Progenitor cell of endocrine pancreas (in vitro differentiated cells): ENCODE results near the gene SLC37A2. TPM values are rescaled to one million over a fixed set of nuclear protein-coding genes. Genes with fewer than 3 reads are reported as not detected.

Experiments
- DNase-seq: peaks from one replicate; pipeline ENCODE4 v3.0.0; 2021; ENCODE audit warnings: low spot score; ENCODE audit not compliant: unreplicated experiment
- H3K27ac Mint-ChIP-seq: 2 replicates; pipeline ENCODE4 v1.8.0; 2021; ENCODE audit warnings: mild to moderate bottlenecking, moderate library complexity, mixed read lengths
- H3K27me3 Mint-ChIP-seq: 2 replicates; pipeline ENCODE4 v1.8.0; 2021; ENCODE audit warnings: mixed read lengths
- H3K36me3 Mint-ChIP-seq: 2 replicates; pipeline ENCODE4 v1.8.0; 2022; ENCODE audit warnings: mixed read lengths; ENCODE audit not compliant: insufficient read depth
- H3K4me1 Mint-ChIP-seq: 2 replicates; pipeline ENCODE4 v1.8.0; 2021; ENCODE audit warnings: low read depth, mixed read lengths
- H3K4me3 Mint-ChIP-seq: 2 replicates; pipeline ENCODE4 v1.8.0; 2021; ENCODE audit warnings: low read depth, mild to moderate bottlenecking, moderate library complexity, mixed read lengths
- H3K9me3 Mint-ChIP-seq: 2 replicates; pipeline ENCODE4 v1.8.0; 2021; ENCODE audit warnings: low read depth, mixed read lengths
- total RNA-seq: library from RNA; stranded (reverse); gene quantifications from 2 replicates; pipeline ENCODE4 v1.2.1, GENCODE V29; 2021
- TF ChIP-seq, protein P1 (sequence below): fragments of 200-600 bp; sonication (generic); IDR thresholded peaks from one replicate; pipeline ENCODE4 v1.5.0; 2021; ENCODE audit warnings: antibody characterized with exemption, mild to moderate bottlenecking; ENCODE audit not compliant: unreplicated experiment

The SLC37A2 gene
- total RNA-seq, 1 donor from 2014 or later: 0.62 TPM

DNA sequence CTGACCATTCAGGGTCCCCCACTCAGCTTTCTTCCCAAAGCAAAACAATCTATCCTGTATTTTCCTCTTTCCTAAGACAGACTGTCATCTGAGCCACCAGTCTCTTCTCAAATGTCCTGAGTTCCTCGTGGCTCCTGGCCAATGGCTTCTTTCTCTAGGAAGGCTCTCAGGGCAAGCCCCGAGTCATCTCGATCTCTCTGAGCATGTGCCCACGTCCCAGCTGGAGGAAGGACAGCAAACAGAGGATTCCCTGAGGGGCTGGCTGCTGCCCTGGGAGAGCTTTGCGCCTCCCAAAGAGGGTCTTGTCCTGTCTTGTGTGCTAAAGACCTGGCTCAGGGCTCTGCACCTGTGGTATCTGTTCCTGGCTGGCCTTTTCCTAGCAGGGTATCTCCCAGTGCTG, 8.3 kb downstream of the SLC37A2 start:
- DNase-seq: no peak
- no peak overlapping the region for H3K4me3 Mint-ChIP-seq
- H3K27me3 Mint-ChIP-seq: peaks cover 22% of the 10 kb centered on the region
- H3K27ac Mint-ChIP-seq: no peak overlapping the region
- peaks cover 16% of the 10 kb centered on the region for H3K4me1 Mint-ChIP-seq
- TF ChIP-seq, protein P1, sequence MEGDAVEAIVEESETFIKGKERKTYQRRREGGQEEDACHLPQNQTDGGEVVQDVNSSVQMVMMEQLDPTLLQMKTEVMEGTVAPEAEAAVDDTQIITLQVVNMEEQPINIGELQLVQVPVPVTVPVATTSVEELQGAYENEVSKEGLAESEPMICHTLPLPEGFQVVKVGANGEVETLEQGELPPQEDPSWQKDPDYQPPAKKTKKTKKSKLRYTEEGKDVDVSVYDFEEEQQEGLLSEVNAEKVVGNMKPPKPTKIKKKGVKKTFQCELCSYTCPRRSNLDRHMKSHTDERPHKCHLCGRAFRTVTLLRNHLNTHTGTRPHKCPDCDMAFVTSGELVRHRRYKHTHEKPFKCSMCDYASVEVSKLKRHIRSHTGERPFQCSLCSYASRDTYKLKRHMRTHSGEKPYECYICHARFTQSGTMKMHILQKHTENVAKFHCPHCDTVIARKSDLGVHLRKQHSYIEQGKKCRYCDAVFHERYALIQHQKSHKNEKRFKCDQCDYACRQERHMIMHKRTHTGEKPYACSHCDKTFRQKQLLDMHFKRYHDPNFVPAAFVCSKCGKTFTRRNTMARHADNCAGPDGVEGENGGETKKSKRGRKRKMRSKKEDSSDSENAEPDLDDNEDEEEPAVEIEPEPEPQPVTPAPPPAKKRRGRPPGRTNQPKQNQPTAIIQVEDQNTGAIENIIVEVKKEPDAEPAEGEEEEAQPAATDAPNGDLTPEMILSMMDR: no peak
- no peaks in the 10 kb centered on the region for H3K36me3 Mint-ChIP-seq
- H3K9me3 Mint-ChIP-seq: no peaks in the 10 kb centered on the region

DNA sequence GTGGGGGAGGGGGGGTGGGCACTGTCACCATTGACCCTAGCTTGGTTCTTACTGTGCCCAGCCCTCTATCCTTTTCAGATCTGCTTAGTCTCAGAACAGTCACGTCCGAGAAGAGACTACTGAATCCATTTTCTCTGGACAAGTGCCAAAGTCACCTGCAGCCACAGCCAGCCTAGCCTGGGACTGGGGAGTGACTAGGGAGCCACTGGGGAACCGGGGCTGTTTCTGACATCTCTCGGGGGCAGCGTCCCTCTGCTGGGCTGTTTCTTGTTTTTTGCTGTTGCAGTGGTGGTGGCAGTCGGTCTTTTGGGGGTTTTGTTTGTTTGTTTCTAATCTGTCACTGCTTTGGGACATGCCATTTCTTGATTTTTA, 8.7 kb downstream of the SLC37A2 start:
- Mint-ChIP-seq H3K4me1 (peaks cover 16% of the 10 kb centered on the region), H3K27me3 (peaks cover 22% of the 10 kb centered on the region), H3K9me3 (no peaks in the 10 kb centered on the region), H3K4me3 (no peak overlapping the region), H3K36me3 (no peaks in the 10 kb centered on the region), H3K27ac (no peak overlapping the region)
- TF ChIP-seq, protein P1: no peak
- DNase-seq: no peak

DNA sequence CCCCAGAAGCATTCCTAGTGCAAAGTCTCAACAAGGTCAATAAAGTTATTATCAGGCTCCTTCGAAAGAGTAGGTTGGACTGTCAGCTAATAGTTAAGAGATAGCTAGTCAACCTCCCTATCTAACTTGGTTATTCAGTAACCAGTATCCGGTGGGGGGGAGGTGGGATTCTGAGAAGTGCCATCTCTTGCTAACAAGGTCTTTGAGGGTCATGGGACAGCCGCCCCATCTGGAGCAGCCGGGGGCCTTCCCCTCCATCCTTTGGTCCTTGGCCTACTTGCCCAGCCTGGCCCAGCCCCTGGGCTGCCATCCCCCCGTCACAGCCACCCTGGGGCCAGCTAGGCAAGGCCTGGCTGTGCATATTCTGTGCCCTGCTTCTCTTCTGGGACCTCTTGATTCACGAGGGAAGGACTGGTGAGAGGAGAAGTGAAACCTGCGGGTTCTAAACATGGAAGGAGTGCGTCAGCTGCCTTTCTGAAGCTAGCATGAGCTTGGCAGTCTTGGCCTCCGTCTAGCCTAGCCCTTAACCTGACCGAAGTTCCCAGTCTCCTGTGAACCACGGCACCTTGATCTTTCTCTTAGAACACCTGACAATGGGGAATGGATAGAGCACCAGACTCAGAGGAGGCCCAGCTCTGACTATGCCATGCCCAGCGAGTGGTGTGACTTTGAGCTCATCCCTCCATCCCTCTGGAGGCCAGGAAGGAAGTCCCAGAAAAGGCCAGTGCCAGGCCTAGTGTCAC, 9.3 kb downstream of the SLC37A2 start:
- Mint-ChIP-seq H3K4me3 (no peak overlapping the region), H3K36me3 (no peaks in the 10 kb centered on the region), H3K27me3 (peaks cover 26% of the 10 kb centered on the region), H3K27ac (no peak overlapping the region), H3K4me1 (peaks cover 16% of the 10 kb centered on the region), H3K9me3 (no peaks in the 10 kb centered on the region)
- TF ChIP-seq, protein P1: no peak
- DNase-seq: no peak

DNA sequence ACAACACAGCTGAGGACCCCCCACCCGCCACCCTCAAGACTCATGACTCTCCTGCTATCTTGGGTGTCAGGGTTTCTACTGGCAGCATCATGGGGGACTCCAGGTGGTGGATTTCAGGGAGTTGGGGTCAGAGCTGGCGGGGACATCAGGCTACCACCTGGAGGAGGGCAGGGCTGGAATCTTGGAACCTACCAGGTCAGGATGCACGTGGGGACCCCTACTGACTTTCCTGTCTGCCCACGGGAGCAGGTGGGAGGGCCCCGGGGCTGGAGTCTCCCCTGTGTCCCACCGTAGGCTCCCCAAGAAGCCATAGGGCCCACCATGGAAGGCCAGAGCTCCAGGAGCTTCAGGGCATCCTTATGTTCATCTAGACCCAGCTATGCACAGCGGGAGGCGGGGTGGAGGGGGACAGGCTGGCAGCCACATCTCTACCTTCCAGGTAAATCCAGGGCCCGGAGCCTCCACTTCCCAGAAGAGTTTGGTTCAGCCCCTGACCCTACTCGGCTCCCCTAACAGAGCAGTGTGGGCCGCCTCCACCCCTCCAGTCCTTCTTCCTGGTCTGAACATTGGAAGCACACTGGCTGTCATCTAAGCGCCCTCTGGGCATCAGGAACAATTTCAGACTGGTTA, 10.0 kb downstream of the SLC37A2 start:
- DNase-seq: no peak
- Mint-ChIP-seq H3K27ac (no peak overlapping the region), H3K36me3 (no peaks in the 10 kb centered on the region), H3K4me3 (no peak overlapping the region), H3K27me3 (peaks cover 29% of the 10 kb centered on the region), H3K9me3 (no peaks in the 10 kb centered on the region), H3K4me1 (peaks cover 16% of the 10 kb centered on the region)
- TF ChIP-seq, protein P1: no peak

DNA sequence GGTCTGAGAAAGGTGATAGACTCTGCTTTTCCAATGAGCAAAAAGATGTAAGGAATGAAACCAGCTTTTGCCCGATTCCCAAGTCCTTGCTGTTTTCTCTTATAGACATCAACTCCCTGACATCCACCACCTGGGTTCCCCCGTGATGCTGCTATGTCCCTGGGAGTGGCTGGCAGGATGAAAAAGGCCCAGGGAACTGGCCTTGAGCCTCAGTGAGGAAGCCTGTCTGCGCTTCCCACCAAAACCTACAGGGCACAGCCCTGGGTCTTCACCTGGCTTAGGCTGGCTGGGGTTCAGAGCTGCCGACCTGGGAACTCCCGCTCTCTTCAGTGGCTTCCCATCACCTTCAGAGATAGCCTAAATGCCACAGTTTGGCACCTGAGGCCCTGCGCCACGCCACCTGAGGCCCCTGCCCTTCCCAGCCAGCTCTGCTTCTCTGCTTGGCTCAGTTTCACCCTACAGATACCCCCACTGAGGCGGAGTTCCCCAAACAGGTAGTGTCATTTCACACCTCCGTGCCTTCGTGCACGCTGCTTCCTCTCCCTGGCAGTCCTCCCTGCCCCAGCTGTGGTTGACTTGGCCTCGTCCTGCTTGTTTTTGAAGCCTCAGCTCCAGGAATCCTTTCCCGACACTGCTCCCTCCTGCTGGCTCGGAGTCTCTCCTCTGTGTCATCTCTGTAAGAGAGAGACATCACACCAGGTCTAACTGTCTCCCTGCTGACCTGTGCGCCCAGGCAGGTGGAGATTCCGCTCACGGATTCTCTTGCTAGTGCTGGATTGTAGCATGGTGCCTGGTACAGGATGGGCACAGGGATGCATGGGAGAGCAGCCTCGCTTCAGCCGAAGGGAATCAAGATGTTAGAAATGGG, 10.7 kb downstream of the SLC37A2 start:
- peaks cover 32% of the 10 kb centered on the region for H3K27me3 Mint-ChIP-seq
- no peaks in the 10 kb centered on the region for H3K9me3 Mint-ChIP-seq
- H3K27ac Mint-ChIP-seq: no peak overlapping the region
- H3K36me3 Mint-ChIP-seq: no peaks in the 10 kb centered on the region
- no peak overlapping the region for H3K4me3 Mint-ChIP-seq
- no peak for DNase-seq
- TF ChIP-seq, protein P1: no peak
- H3K4me1 Mint-ChIP-seq: peaks cover 16% of the 10 kb centered on the region
